Skeletal muscle satellite cell (primary cell): ENCODE measurements around the gene RBFOX2.
A peak's percentile ranks its signal among the peaks of the same experiment; 100 is the strongest.

Experiments used
- H3K27me3 ChIP-seq: 2 replicates; pipeline ENCODE4 v1.7.0; 2013; ENCODE audit warnings: low read length; ENCODE audit not compliant: control insufficient read depth, insufficient read depth
- H3K36me3 ChIP-seq: 2 replicates; pipeline ENCODE4 v1.7.0; 2013; ENCODE audit warnings: mild to moderate bottlenecking, control low read depth, low read length; ENCODE audit not compliant: insufficient read depth
- H3K4me1 ChIP-seq: 2 replicates; pipeline ENCODE4 v1.7.0; 2013; ENCODE audit warnings: low read length; ENCODE audit not compliant: control insufficient read depth, insufficient read depth
- H3K4me2 ChIP-seq: 2 replicates; pipeline ENCODE4 v1.7.0; 2013; ENCODE audit warnings: mild to moderate bottlenecking, low read length
- H3K4me3 ChIP-seq: 2 replicates; pipeline ENCODE4 v1.7.0; 2013; ENCODE audit warnings: low read length
- H3K9ac ChIP-seq: 2 replicates; pipeline ENCODE4 v1.7.0; 2013; ENCODE audit warnings: mild to moderate bottlenecking, low read depth, low read length, moderate library complexity
- H3K9me3 ChIP-seq: replicated peaks from 2 replicates; pipeline ENCODE4 v1.7.0; 2013; ENCODE audit warnings: mild to moderate bottlenecking, control low read depth, low read length

The RBFOX2 gene

GRCh38 chr22:35889071-35889470, 139.6 kb downstream of the RBFOX2 start:
- Histone ChIP-seq H3K27me3 (no peaks in the 10 kb centered on the region), H3K9ac (no peak overlapping the region), H3K9me3 (no peaks in the 10 kb centered on the region), H3K4me2 (no peak overlapping the region), H3K36me3 (no peaks in the 10 kb centered on the region), H3K4me3 (no peak overlapping the region), H3K4me1 (peaks cover 29% of the 10 kb centered on the region)

DNA sequence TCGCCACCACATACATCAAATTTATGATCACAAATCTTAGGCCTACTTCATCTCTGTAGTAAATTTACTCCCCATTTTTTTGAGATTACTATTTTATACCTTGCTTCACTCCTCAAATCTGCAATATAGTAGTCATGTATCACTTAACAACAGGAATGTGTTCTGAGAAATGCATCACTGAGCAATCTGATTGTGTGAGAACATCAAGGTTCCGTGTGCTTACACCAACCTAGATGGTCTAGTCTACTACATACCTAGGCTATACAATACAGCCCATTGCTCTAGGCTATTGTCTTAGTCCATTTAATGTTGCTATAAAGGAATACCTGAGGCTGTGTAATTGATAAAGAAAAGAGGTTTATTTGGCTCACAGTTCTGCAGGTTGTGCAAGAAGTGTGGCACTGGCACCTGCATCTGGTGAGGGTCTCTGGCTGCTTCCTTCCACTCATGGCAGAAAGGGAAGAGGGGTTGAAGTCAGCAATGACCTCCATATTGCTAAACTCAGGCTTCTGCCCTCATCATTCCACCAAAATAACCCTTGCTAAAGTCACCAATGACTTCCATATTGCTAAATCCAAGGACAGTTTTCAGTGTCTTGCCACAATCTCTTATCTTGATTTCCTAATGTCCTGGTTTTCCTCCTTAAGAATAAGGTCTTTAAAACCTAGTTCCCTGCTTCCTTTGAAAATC, 140.3 kb downstream of the RBFOX2 start:
- Histone ChIP-seq H3K9ac (no peak overlapping the region), H3K4me2 (no peak overlapping the region), H3K36me3 (no peaks in the 10 kb centered on the region), H3K27me3 (no peaks in the 10 kb centered on the region), H3K9me3 (no peaks in the 10 kb centered on the region), H3K4me3 (no peak overlapping the region), H3K4me1 (peaks cover 25% of the 10 kb centered on the region)

- Histone ChIP-seq H3K9me3 (no peaks in the 10 kb centered on the region), H3K27me3 (no peaks in the 10 kb centered on the region), H3K4me2 (no peak overlapping the region), H3K9ac (no peak overlapping the region), H3K4me3 (no peak overlapping the region), H3K4me1 (peaks cover 25% of the 10 kb centered on the region), H3K36me3 (no peaks in the 10 kb centered on the region)
Observed at GRCh38 chr22:35887296-35887875, 141.2 kb downstream of the RBFOX2 start.

- Histone ChIP-seq H3K9me3 (no peaks in the 10 kb centered on the region), H3K4me3 (no peak overlapping the region), H3K4me2 (no peak overlapping the region), H3K4me1 (peaks cover 20% of the 10 kb centered on the region), H3K9ac (no peak overlapping the region), H3K36me3 (no peaks in the 10 kb centered on the region), H3K27me3 (no peaks in the 10 kb centered on the region)
Observed at GRCh38 chr22:35886309-35886708, 142.3 kb downstream of the RBFOX2 start.

- Histone ChIP-seq H3K27me3 (no peaks in the 10 kb centered on the region), H3K4me1 (peaks cover 24% of the 10 kb centered on the region), H3K36me3 (no peaks in the 10 kb centered on the region), H3K4me3 (no peak overlapping the region), H3K4me2 (no peak overlapping the region), H3K9me3 (no peaks in the 10 kb centered on the region), H3K9ac (no peak overlapping the region)
Observed at GRCh38 chr22:35884529-35884928, 144.1 kb downstream of the RBFOX2 start.

GRCh38 chr22:35883031-35883620, 145.5 kb downstream of the RBFOX2 start:
- peaks cover 24% of the 10 kb centered on the region for H3K4me1 ChIP-seq
- H3K36me3 ChIP-seq: no peaks in the 10 kb centered on the region
- H3K4me3 ChIP-seq: peak overlapping the region; percentile 12
- no peaks in the 10 kb centered on the region for H3K27me3 ChIP-seq
- no peaks in the 10 kb centered on the region for H3K9me3 ChIP-seq
- peak overlapping the region; percentile 62 for H3K4me2 ChIP-seq
- no peak overlapping the region for H3K9ac ChIP-seq

GRCh38 chr22:35882211-35883030, 146.2 kb downstream of the RBFOX2 start:
- Histone ChIP-seq H3K4me3 (peak overlapping the region; percentile 12), H3K9me3 (no peaks in the 10 kb centered on the region), H3K4me1 (peaks cover 24% of the 10 kb centered on the region), H3K27me3 (no peaks in the 10 kb centered on the region), H3K36me3 (no peaks in the 10 kb centered on the region), H3K4me2 (peak overlapping the region; percentile 62), H3K9ac (no peak overlapping the region)

- Histone ChIP-seq H3K4me2 (no peak overlapping the region), H3K27me3 (no peaks in the 10 kb centered on the region), H3K9me3 (no peaks in the 10 kb centered on the region), H3K9ac (no peak overlapping the region), H3K4me3 (no peak overlapping the region), H3K36me3 (no peaks in the 10 kb centered on the region), H3K4me1 (peaks cover 24% of the 10 kb centered on the region)
Observed at GRCh38 chr22:35879351-35879750, 149.3 kb downstream of the RBFOX2 start.

GRCh38 chr22:35873426-35873825, 155.2 kb downstream of the RBFOX2 start:
- Histone ChIP-seq H3K4me1 (peaks cover 4% of the 10 kb centered on the region), H3K9ac (no peak overlapping the region), H3K36me3 (no peaks in the 10 kb centered on the region), H3K4me3 (no peak overlapping the region), H3K9me3 (no peaks in the 10 kb centered on the region), H3K27me3 (no peaks in the 10 kb centered on the region), H3K4me2 (no peak overlapping the region)

- Histone ChIP-seq H3K9ac (no peak overlapping the region), H3K4me1 (peaks cover 4% of the 10 kb centered on the region), H3K4me3 (no peak overlapping the region), H3K36me3 (no peaks in the 10 kb centered on the region), H3K9me3 (no peaks in the 10 kb centered on the region), H3K4me2 (no peak overlapping the region), H3K27me3 (no peaks in the 10 kb centered on the region)
Observed at GRCh38 chr22:35872451-35872850, 156.2 kb downstream of the RBFOX2 start.

- H3K4me3 ChIP-seq: no peak overlapping the region
- H3K9me3 ChIP-seq: no peaks in the 10 kb centered on the region
- no peaks in the 10 kb centered on the region for H3K36me3 ChIP-seq
- H3K9ac ChIP-seq: no peak overlapping the region
- peaks cover 11% of the 10 kb centered on the region for H3K4me1 ChIP-seq
- H3K27me3 ChIP-seq: no peaks in the 10 kb centered on the region
- H3K4me2 ChIP-seq: no peak overlapping the region
Observed at GRCh38 chr22:35870517-35871293, 157.9 kb downstream of the RBFOX2 start.
